COR-L47 (cell line): ENCODE data around the gene PCDHGB5.
"Not testable (repeated sequence)": the region's sequence is repeated elsewhere in the genome, so short reads cannot be mapped to it uniquely, and the experiment has no call there.

ENCODE experiments used
- DNase-seq: peaks from one replicate; lab custom pipeline; 2025; lab: John Stamatoyannopoulos, UW

PCDHGB5 gene

DNA sequence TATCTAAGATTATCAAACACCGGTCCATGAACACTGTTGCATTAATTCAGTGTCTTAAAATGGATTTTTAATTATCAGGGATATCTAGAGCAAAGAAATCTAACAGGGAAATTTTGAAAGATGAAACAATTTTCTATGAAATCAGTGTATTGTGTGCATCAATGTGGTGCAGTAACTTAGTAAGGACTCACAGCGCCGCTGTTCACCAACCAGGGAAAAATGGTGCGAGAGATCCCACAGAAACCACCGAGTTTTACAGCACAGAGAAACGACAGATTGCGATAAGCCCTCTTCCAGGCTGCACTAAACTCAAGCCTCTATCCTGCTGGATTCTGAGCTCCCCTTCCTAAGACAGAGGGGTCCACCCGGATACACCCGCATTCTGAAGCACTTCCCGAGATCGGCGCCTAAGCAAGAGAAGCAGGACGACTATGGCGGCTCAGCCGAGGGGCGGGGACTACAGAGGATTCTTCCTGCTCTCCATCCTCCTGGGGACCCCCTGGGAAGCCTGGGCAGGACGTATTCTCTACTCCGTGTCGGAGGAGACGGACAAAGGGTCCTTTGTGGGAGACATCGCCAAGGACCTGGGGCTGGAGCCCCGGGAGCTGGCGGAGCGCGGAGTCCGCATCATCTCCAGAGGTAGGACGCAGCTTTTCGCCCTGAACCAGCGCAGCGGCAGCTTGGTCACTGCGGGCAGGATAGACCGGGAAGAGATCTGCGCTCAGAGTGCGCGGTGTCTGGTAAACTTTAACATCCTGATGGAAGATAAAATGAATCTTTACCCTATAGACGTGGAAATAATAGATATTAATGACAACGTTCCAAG lies 15.1 kb upstream of the PCDHGB5 start, which contains the start of gene PCDHGA7:
TSS of gene PCDHGA7 (plus strand) at position 274 of the 826 bp plus-strand sequence. CDS start at position 432, 158 bp downstream.
- DNase-seq = no peak

DNA sequence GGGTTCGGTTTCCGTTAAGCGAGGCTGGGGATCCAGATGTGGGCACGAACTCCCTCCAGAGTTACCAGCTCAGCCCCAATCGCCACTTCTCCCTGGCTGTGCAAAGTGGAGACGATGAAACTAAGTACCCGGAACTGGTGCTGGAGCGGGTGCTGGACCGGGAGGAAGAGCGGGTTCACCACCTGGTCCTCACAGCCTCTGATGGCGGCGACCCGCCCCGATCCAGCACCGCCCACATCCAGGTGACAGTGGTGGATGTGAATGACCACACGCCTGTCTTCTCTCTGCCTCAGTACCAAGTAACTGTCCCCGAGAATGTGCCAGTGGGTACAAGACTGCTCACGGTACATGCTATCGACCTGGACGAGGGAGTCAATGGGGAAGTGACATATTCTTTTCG lies 14.4 kb upstream of the PCDHGB5 start:
- no peak for DNase-seq

DNA sequence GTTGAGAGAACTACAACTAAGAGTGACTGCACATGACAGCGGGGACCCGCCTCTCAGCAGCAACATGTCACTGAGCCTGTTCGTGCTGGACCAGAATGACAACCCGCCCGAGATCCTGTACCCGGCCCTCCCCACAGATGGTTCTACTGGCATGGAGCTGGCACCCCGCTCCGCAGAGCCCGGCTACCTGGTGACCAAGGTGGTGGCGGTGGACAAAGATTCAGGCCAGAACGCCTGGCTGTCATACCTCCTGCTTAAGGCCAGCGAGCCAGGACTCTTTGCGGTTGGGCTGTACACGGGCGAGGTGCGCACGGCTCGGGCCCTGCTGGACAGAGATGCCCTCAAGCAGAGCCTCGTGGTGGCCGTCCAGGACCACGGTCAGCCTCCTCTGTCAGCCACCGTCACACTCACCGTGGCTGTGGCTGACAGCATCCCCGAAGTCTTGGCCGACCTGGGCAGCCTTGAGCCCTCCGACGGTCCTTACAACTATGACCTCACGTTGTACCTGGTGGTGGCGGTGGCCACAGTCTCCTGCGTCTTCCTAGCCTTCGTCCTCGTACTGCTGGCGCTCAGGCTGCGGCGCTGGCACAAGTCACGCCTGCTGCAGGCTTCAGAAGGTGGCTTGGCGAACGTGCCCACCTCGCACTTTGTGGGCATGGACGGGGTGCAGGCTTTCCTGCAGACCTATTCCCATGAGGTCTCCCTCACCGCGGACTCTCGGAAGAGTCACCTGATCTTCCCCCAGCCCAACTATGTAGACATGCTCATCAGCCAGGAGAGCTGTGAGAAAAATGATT lies 13.1 kb upstream of the PCDHGB5 start:
- DNase-seq = no peak

GRCh38 chr5:141387557-141388311 lies 10.0 kb upstream of the PCDHGB5 start, which contains the start of gene PCDHGB4:
Gene PCDHGB4 (plus strand): TSS chr5:141387698. CDS start chr5:141387885, 187 bp downstream.
- not testable (repeated sequence) for DNase-seq

DNA sequence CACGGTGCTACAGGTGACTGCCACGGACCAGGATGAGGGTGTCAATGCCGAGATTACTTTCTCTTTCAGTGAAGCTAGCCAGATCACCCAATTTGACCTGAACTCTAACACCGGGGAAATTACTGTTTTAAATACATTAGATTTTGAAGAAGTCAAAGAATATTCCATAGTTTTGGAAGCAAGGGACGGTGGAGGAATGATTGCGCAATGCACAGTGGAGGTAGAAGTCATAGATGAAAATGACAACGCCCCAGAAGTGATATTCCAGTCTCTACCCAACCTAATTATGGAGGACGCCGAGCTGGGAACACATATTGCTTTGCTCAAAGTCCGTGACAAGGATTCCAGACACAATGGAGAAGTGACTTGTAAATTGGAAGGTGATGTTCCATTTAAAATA lies 9.1 kb upstream of the PCDHGB5 start:
- DNase-seq = no peak

DNA sequence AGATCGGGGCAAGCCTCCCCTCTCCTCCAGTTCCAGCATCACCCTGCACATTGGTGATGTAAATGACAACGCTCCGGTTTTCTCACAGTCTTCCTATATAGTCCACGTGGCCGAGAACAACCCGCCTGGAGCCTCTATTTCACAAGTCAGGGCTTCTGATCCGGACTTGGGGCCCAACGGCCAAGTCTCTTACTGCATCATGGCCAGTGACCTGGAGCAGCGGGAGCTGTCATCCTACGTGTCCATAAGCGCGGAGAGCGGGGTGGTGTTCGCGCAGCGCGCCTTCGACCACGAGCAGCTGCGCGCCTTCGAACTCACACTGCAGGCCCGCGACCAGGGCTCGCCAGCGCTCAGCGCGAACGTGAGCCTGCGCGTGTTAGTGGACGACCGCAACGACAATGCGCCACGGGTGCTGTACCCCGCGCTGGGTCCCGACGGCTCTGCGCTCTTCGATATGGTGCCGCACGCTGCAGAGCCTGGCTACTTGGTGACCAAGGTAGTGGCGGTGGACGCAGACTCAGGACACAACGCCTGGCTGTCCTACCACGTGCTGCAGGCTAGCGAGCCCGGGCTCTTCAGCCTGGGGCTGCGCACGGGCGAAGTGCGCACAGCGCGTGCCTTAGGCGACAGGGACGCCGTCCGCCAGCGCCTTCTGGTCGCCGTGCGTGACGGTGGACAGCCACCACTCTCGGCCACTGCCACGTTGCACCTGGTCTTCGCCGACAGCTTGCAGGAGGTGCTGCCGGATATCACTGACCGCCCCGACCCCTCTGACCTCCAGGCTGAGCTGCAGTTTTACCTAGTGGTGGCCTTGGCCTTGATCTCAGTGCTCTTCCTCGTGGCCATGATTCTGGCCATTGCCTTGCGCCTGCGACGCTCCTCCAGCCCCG lies 8.3 kb upstream of the PCDHGB5 start:
- DNase-seq = no peak

DNA sequence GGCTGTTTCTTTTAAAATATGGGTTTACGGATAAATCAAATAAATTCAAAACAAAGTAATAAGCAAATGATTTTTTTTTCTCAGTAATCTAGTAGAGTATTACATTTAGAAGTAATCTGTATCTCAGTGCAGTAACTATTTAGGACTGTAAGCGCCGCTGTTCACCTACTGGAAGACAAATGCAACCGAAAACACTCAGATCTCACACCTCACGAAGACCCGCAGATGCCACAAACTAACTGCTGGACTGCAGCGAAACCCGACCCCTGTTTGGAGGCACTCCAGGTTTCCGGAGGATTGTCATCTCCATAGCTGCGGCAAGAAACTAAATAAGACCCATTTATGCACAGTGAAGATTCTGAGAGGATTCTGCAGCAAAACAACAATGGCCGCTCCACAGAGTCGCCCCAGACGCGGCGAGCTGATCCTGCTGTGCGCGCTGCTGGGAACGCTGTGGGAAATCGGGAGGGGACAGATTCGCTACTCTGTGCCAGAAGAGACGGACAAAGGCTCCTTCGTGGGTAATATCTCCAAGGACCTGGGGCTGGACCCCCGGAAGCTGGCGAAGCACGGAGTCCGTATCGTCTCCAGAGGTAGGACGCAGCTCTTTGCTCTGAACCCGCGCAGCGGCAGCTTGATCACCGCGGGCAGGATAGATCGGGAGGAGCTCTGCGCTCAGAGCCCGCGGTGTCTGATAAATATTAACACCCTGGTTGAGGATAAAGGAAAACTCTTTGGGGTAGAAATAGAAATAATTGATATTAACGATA lies 5.1 kb upstream of the PCDHGB5 start, which contains the start of gene PCDHGA8:
TSS of gene PCDHGA8 (plus strand) at position 205 of the 770 bp plus-strand sequence. CDS start at position 386, 181 bp downstream.
- DNase-seq = no peak

DNA sequence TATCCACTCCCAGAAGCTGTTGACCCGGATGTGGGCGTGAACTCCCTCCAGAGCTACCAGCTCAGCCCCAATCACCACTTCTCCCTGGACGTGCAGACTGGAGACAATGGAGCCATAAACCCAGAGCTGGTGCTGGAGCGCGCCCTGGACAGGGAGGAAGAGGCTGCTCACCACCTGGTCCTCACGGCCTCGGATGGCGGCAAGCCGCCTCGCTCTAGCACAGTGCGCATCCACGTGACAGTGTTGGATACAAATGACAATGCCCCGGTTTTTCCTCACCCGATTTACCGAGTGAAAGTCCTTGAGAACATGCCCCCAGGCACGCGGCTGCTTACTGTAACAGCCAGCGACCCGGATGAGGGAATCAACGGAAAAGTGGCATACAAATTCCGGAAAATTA lies 4.5 kb upstream of the PCDHGB5 start:
- DNase-seq = no peak

- DNase-seq = not testable (repeated sequence)
These were observed 3.2 kb upstream of the PCDHGB5 start for GRCh38 chr5:141394401-141395187.

- DNase-seq = no peak
These were observed 861 bp downstream of the PCDHGB5 start for GRCh38 chr5:141398608-141399007.

DNA sequence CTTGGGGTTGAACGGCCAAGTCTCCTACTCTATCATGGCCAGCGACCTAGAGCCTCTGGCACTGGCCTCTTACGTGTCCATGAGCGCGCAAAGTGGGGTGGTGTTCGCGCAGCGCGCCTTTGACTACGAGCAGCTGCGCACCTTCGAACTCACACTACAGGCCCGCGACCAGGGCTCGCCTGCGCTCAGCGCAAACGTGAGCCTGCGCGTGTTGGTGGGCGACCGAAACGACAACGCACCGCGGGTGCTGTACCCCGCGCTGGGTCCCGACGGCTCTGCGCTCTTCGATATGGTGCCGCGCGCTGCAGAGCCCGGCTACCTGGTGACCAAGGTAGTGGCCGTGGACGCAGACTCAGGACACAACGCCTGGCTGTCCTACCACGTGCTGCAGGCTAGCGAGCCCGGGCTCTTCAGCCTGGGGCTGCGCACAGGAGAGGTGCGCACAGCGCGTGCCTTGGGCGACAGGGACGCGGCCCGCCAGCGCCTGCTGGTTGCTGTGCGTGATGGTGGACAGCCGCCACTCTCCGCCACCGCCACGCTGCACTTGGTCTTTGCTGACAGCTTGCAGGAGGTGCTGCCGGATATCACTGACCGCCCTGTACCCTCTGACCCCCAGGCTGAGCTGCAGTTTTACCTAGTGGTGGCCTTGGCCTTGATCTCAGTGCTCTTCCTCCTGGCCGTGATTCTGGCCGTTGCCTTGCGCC lies 2.0 kb downstream of the PCDHGB5 start:
- no peak for DNase-seq

- DNase-seq = no peak
These were observed 5.0 kb downstream of the PCDHGB5 start, which contains the start of gene PCDHGA9 for GRCh38 chr5:141402553-141403243. Gene PCDHGA9 (plus strand): TSS chr5:141402778. CDS start chr5:141402953, 175 bp downstream.

GRCh38 chr5:141403387-141403786 lies 5.6 kb downstream of the PCDHGB5 start:
- no peak for DNase-seq

GRCh38 chr5:141407790-141408505 lies 10.2 kb downstream of the PCDHGB5 start, which contains the start of gene PCDHGB6:
Gene PCDHGB6 (plus strand): TSS chr5:141408021. CDS start chr5:141408203, 182 bp downstream.
- DNase-seq = not testable (repeated sequence)

DNA sequence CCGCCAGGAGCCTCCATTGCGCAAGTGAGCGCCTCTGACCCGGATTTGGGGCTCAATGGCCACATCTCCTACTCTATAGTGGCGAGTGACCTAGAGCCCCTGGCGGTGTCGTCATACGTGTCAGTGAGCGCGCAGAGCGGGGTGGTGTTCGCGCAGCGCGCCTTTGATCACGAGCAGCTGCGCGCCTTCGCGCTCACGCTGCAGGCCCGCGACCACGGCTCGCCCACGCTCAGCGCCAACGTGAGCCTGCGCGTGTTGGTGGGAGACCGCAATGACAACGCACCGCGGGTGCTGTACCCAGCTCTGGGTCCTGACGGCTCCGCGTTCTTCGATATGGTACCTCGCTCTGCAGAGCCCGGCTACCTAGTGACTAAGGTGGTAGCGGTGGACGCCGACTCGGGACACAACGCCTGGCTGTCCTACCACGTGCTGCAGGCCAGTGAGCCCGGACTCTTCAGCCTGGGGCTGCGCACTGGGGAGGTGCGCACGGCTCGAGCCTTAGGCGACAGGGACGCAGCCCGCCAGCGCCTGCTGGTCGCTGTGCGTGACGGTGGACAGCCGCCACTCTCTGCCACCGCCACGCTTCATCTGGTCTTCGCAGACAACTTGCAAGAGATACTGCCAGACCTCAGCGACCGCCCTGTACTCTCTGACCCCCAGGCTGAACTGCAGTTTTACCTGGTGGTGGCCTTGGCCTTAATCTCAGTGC lies 12.0 kb downstream of the PCDHGB5 start:
- DNase-seq = no peak

GRCh38 chr5:141411575-141411974 lies 13.8 kb downstream of the PCDHGB5 start:
- no peak for DNase-seq
